ENCODE results near the gene GYG2.
"Not testable (repeated sequence)": the region's sequence is repeated elsewhere in the genome, so short reads cannot be mapped to it uniquely, and the experiment has no call there.

The GYG2 gene

DNA sequence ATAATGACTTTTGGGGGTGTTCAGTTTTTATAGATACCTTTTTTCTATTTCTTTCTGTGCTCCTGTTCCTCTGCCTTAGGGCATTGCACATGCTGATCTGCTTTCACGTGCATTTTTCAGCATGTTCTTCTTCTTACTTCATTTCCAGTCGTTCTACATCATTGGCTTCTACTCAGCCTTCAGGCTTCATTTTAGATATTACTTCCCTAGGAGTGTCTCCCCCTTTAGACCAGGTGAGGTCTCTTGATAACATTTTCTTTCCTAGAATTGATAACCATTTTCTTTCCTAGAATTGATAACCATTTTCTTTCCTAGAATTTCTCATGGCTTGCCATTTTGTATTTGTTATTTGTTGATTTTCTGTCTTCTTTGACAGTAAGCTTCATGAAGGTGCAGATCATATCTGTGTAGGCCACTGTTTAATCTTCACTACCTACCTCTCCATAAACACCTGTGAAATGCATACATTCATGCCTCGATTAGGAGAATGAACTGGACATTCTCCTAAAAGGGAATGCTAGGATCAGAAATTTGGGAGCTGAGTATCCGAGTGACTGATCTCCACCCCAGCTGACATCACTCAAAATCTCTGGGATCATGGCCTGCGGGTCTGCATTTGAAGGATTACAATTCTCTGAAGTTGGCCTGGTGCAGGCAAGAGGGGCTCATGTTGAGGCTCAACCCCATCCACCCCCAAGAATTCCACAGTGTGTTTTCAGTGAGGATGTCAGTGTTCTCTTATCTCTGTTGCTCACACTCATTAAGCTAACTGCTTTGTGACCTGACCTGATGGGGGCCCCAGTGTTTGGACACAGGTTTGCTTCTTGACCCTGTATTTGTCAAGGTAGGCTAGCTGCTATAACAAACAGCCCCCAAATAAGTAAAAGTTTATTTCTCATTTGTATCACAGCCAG lies 45.7 kb downstream of the GYG2 start:
- no peak for DNase-seq

DNA sequence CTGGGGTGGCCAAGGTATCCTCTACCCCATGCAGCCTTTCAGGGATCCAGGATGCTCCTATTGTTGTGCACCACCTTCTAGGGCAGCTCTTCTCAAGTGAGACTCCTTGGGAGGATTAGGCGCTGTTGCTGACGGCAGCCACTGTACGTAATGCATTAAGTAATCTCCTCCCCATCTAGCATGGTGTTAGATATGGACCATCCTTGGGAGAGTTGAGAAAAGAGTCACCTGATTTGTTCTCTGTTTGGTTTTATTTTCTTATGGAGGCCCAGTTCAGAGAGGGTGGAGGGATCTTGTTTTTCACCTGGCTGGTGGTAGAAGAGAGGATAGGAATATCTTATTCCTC lies 46.4 kb downstream of the GYG2 start:
- no peak for DNase-seq

DNA sequence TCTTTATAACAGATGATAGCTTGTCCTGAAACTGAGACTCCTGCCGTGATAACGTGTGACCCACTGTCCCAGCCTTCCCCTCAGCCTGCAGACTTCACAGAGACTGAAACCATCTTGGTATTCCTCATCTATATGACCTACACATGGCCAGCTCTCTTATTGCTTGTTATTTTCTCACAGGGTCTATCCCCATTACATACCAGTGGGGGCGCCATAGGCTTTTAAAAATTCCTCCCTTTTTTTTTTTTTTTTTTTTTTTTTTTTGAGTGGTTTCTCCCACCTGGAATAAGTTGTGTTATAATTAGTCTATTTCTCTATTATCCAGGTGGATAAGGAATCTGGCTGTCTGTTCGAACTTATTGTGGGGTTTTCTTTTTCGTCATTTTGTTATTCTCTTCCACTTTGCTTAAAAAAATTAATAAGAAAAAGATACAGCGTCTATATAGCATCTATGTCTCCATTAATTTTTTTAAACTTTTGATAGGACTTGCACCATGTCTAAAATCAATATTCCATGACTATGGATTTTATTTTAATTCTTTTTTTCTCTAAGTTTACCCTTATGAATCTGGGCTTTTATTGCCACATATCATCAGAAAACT lies 47.2 kb downstream of the GYG2 start:
- no peak for DNase-seq

DNA sequence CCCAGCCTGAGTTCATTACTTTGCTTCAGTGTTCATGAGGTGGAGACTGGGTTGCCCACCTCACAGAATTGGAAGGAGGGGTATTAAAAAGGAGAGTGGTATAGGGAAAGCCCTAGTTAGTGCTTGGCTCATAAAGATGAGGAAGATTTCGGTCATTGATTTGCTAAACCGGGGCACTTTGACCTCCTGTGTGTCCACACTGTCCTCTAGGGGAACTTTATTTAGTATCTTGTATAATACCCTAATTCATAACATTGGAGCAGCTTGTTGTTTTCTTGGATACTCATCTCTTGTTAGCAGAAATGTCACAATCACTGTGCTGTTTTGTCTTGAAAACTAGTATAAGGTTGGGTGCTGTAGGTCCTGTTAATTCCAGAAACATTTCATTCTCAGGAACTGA lies 49.8 kb downstream of the GYG2 start:
- DNase-seq, result no peak

DNA sequence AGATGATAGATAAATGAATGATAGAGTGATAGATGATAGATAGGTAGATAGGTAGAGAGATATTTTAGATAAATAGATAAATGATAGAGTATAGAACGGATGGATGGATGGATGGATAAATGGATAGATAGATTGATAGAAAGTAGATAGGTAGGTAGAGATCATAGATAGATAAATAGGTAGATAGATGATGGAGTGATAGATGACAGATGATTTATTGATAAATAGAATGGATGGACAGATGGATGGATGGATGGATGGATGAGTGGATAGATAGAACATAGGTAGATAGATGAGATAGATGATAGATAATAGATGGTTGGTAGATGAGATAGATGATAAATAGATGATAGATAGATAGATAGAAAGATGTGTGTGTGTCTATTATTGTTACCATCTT lies 50.9 kb downstream of the GYG2 start:
- no peak for DNase-seq

DNA sequence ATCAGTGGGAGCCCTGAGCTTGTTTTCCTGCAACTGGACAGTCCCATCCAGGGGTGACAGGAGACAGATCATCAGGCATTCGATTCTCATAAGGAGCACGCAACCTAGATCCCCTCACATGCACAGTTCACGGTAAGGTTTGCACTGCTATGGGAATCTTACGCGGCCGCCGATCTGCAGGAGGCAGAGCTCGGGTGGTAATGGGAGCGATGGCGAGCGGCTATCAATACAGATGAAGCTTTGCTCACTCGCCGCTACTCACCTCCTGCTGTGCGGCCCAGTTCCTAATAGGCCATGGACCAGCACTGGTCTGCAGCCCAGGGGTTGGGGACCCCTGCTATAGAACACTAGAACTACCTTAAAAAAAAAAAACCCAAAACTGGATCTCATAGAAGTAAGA lies 55.0 kb downstream of the GYG2 start:
- no peak for DNase-seq

DNA sequence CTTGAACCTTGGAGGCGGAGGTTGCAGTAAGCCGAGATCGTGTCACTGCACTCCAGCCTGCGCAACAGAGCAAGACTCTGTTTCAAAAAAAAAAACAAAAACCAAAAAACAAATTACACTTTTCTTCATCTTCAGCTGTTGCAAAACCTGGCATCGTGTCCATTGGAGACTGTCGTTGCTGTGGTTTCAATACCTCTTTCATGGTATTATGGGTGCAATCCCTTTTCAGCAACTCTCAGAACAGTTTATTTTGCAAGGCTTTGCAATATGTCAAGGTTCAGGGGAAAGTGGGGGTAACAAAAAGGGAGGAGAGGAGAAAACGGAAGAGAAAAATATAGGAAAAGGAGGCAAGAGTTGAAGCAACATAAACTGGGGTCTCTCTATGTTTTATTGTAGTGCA lies 59.6 kb downstream of the GYG2 start:
- no peak for DNase-seq

DNA sequence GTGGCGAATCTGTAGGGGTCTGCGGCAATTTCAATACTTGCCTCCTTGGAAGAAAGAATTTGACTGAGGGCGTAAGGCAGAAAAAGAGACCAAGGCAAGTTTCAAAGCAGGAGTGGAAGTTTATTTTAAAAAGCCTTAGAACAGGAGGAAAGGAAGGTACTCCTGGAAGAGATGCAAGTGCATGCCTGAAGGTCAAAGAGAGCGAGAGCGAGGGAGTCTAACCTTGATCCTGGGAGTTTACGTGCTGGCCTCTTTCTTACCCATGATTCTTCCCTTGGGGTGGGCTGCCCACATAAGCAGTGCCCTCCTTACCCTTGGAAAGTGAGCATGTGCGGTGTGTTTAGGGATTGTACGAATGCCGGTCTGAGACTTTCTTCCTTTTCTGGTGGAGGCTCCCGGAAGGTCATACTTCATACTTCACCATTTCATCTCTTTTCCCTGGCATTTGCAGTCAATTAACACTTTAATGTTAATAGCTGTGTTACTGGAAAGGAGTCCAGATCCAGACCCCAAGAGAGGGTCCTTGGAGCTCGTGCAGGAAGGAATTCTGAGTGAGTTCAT lies 60.4 kb downstream of the GYG2 start:
- no peak for DNase-seq

DNA sequence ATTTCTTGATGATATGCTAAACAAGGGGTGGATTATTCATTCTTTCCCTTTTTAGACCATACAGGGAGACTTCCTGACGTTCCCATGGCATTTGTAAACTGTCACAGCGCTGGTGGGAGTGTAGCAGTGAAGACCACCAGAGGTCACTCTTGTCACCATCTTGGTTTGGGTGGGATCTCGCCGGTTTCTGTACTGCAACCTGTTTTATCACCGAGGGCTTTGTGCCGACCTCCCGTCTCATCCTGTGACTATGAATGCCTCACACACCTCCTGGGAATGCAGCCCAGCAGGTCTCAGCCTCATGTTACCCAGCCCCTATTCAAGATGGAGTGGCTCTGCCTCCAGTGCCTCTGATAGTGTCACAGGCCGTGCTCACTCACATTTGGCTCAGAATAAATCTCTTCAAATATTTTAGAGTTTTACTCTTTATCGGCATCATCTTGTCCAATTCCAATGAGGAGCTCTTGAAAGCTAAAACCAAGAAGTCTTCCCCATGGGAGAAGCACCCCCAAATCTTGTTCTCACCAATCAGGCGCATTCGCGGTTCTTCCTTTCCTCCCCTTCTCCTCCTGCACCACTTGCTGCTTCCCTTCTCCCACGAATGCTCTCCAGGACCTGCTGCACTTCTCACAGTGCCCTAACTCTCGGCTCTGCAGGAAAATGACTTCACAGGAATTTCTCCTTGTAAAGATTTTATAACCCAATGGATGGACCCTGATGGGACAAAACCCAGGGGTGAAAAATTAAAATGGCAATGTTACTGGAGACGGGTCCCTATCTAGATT lies 61.2 kb downstream of the GYG2 start:
- not testable (repeated sequence) for DNase-seq

DNA sequence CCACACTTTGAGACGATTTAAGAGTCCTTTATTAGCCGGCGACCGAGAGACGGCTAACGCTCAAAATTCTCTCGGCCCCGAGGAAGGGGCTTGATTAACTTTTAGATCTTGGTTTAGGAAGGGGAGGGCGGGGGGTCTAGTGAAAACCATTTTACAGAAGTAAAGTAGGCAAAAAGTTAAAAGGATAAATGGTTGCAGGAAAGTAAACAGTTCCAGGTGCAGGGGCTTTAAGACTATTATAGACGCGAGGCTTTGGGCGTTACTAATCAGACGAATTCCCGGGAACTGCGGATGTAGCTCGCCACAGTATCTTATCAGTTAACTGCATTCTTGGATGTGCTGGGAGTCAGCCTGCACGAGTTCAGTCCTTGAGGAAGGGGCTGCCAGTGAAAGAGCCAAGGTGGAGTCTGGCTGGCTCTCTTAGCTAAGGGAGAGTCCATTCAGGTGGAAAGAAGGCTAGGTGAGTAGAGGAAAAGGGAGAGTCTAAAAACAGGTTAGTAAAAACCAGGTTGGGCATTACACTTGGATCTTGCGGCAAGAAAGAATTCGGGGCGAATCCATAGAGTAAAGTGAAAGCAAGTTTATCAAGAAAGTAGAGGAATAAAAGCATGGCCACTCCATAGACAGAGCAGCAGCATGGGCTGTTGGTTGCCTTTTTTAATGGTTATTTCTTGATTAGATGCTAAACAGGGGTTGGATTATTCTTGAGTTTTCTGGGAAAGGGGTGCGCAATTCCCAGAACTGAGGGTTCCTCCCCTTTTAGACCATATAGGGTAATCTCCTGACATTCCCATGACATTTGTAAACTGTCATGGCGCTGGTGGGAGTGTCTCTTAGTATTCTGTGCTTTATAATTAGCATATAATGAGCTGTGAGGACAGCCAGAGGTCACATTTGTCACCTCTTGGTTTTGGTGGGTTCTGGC lies 62.1 kb downstream of the GYG2 start:
- DNase-seq, result not testable (repeated sequence)

DNA sequence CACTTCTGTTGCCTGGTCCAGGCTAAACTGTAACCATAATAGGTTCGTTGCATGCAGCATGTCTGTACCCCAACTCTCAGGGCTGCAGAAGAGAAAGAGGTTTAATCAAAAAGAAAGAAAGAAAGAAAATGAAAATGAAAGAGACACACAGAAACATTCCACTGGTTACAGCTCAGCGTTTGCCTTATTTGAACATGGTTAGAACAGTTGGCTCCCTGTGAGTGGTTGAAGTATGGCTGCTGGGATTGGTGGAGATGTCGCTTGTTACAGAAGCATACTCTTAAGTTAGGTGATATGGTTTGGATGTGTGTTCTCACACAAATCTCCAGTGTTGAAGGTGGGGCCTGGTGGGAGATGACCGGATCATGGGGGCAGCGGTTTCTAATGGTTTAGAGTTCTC lies 64.1 kb downstream of the GYG2 start:
- DNase-seq, result no peak

DNA sequence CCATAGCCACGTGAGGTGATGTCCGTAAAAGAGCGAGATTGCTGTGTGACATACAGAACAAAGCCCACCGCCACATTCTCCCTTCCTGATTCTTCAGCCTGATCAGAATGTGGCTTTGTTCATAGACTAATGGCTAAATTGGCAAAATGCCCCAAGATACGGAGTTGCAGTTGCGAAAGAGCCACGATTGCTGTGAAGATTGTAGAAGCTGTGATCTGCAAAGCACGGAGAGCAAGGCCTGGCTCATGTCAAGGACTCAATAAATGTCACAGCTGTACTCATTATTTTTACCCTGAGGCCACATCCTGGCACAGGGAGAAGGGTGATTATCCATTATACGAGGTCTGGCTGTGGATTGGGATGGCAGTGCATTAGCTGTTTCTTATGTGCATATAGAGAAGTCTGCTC lies 66.2 kb downstream of the GYG2 start:
- no peak for DNase-seq

DNA sequence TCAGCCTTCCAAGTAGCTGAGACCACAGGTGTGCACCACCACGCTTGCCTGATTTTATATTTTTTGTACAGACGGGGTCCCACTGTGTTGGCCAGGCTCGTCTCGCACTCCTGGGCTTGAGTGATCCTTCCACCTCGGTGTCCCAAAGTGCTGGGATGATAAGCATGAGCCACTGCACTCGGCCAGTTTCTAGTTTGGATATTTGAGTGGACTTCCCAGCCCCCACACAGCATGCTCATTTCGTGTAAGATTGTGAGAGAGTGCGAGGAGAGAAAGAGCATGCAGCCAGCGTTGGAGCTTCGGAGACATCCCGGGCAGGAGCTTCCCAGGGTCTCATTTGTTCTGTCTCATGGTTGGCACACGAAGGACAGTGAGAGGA lies 68.6 kb downstream of the GYG2 start:
- no peak for DNase-seq

DNA sequence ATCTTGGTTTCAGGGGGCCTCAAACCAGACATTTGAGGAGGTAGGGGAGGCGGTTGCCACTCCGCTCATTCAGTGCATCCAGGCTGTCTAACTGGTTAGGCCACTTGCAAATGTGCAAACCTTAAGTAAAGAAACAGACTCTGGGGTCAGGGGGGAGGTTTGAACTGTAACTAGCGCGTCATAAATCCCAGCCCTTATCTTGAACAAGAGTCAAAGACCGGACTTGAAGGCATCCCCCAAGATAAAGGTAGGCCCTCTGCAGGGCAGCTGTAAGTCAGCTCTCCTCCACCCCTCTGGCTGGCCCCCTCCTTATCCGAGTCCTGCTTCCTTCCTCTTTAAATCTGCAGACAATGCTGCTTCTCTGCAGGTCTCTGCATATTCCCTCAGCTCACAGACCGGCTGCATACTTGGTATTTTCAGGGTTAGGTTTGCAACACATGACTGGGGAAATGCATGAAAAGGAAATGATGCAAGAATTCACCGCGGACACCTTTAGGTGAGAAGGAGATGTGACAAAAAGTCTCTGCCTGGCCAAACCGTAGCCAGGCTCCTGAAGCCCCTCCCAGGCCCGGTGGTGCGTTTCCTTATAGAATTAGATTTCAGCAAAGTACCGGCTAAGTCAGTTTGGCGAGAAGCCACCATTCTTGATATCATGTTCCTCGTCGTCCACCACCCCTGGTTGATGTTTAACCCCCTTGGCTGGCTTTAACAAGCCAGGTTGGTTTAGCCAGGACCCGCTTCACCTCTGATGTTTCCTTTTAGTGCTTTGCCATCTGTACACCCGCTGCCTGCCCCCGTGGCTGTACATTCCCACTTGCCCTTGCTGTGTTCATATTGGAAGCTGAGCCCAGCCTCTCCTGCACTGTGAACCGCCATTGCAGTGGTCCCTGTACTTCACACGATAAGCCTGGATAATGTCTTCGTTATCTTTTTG lies 69.2 kb downstream of the GYG2 start:
- not testable (repeated sequence) for DNase-seq

DNA sequence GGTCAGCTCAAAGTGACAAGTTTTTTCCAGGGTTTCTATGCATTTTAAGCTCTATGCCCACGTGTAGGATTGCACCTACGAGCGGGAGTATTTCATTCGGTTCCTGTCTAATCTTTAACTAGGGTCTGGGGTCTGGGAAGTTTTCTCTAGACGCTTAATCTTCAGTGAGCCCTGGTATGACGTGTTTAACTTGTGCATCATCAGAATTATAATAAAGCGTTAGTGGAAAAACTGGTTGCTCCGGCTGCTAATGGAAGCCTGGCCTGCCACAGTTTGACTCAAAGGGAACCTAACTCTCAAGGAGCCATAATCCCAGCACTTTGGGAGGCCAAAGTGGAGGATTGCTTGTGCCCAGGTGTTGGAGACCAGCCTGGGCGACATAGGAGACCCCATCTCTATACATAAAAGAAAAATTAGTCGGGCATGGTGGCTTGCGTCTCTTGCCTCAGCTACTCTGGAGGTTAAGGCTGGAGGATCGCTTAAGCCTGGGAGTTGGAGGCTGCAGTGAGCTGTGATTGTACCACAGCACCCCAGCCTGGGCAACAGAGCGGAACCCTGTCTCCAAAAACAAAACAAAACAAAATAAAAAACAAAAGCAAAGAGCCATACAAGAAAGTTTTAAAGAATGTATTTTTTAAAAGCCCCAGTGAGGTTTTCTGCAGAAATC lies 70.2 kb downstream of the GYG2 start:
- DNase-seq, result no peak

DNA sequence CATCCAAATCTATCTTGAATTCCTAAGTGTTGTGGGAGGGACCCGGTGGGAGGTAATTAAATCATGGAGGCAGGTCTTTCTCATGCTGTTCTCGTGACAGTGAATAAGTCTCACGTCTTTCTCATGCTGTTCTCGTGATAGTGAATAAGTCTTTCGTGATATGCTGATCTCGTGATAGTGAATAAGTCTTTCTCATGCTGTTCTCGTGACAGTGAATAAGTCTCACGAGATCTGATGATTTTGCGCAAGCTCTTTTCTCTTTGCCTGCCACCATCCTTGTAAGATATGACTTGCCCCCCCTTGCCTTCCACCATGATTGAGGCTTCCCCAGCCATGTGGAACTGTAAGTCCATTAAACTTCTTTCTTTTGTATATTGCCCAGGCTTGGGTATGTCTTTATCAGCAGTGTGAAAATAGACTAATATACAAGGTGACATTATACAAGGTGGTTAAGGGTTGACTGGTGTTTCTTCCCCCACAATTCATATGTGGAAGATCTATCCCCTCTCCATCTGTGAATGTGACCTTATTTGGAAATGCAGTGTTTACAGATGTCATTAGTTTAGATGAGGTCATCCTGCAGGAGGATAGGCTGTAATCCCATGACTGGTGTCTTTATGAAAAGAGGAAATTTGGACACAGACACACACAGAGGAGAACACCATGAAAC lies 72.8 kb downstream of the GYG2 start:
- no peak for DNase-seq

DNA sequence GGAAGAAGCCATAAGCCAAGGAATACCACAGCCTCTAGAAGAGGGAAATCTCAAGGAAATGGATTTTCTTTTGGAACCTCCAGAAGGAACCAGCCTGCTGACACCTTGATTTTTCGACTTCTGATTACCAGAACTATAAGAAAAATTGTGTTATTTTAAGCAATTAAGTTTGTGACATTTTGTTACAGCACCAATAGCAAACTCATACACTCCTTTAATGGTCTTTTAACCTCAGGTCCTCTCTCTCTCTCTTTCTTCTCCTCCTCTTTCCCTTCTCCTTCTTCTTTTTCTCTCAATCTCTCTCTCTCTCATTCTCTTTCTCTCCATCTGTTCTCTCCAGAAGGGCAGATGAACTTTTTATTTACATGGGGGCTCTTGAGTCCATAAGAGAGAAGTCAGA lies 74.1 kb downstream of the GYG2 start:
- no peak for DNase-seq

DNA sequence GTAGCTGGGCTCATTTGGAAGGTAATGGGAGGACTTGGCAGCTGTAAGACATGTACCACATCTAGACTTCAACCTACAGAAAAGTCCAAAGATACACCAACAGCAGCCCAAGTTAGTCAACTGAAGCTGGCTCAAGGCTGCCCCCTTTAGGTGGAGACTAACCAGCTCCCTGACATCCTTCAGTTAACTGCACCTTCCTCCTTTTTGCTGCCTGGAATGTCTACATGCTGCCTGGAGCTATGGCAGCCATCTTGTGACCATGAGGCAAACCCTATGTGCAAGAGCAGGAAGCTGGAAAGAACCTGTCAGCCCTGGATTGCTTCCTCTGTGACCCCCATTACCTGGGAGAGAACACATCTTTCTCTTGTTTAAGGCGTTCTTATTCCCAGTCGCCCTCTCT lies 74.6 kb downstream of the GYG2 start:
- no peak for DNase-seq

DNA sequence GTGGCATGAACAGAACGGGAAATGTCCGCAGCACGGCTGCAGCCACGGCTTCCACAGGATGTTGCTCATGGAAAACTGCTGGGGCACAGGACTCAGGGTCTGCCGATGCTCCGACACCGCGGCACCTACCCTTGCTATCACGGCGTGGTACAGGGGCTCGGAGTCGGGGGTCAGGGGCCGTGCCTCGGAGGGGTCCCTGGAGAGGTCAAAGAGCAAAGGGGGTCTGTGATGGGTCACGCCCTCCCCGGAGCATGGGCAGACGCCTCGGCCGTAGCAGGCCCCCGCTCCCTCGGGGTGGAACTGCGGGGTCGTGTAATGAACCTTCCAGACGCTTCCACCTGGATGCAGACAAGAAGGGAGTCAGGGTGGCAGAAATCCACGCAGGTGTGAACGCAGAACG lies 78.6 kb downstream of the GYG2 start:
- no peak for DNase-seq

DNA sequence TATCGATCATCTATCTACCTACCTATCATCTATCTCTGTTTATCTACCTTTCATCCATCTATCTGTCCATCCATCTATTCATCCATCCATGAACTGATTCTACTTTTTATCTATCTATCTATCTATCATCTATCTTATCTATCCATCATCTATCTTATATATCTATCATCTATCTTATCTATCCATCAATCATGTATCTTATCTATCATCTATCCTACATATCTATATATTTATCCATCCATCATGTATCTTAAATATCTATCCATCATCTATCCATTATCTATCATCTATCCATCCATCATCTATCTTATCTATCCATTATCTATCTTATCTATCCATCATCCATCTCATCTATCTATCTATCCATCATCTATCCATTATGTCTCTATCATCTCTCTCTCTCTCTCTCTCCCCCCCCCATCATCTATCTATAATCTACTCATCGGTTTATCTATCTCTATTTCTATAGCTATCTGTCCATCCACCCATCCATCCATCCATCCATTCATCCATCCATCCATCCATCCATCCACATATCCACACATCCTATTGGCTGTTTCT lies 79.5 kb downstream of the GYG2 start:
- DNase-seq, result no peak
